Ramos (cell line): Measurements from ENCODE around the gene BTD.

Experiments used
- in situ Hi-C: fragments of 300-500 bp; cut with MboI; formaldehyde crosslinking; loops from one replicate; pipeline ENCODE4 v1.14.3; 2022; ENCODE audit warnings: low sequenced_read_pairs; ENCODE audit not compliant: unreplicated experiment

Gene BTD

DNA sequence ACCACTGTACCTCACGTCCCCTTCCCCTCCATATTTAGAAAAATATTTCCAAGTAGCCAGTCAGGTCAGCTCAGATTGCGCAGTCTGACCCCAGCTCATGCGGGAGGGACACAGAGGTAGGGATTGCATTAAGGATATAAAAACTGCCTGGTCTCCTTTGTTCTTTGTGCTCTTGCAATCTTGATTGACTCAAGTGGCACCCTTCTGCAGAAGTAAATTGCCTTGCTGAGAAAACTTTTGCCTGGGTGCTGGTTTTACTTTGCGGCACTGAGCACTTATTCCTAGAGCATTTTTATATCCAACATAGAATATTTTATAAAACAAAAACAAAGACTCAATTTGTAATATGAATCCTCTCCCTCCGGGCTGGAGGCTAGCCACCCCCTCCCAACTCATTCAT, 54.8 kb downstream of the BTD start:
- in situ Hi-C loops: no loop called here

DNA sequence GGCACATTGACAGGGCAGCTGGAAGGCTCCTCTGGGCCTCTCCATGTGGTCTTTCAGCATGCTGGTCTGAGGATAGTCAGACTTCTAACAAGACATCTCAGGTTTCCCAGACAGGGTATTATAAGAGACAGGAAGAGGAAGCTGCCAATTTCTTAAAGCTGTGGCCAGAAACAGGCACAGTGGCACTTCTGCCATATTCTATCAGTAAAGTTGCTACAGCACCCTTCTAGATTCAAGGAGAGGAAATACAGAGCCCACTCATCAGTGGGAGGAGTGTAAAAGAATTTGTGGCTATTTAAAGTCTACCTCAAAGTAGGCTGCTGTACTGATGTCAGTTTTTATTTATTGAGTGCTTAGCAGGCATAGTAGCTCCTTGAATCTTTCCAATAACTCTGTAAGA, 55.5 kb downstream of the BTD start:
- in situ Hi-C loops: no loop called here

DNA sequence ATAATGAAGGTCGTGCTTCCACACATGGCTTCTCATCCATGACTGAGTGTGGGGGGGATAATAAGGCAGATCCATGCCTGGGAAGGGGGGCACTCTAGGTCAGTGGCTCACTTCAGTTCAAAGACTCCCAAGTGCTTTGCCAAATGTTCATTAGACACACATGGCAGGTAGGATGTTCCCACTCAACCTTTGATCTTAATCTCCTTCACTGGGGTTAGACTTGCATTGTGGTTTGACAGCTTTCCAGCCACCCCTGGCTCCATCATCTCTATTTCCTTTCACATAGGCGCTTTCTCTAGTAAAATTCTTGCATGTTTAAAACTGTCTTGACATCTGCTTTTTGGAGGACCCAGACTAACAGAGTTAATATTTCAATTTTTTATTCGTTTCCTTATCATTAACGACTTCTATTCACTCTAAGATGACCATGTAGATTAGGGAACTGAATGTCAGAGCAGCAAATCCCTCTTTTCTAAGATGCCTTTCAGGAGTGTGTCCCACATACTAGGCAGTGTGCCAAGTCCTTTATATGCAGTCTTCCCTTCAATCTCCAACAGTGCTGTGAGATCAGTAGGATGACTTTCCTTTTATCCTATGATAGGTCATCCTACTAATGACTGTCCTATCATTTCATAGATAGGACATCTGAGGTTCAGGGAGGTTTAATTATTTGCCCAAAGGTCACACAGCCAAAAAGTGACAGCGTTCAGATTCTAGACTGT, 57.9 kb downstream of the BTD start:
- in situ Hi-C loops: no loop called here

DNA sequence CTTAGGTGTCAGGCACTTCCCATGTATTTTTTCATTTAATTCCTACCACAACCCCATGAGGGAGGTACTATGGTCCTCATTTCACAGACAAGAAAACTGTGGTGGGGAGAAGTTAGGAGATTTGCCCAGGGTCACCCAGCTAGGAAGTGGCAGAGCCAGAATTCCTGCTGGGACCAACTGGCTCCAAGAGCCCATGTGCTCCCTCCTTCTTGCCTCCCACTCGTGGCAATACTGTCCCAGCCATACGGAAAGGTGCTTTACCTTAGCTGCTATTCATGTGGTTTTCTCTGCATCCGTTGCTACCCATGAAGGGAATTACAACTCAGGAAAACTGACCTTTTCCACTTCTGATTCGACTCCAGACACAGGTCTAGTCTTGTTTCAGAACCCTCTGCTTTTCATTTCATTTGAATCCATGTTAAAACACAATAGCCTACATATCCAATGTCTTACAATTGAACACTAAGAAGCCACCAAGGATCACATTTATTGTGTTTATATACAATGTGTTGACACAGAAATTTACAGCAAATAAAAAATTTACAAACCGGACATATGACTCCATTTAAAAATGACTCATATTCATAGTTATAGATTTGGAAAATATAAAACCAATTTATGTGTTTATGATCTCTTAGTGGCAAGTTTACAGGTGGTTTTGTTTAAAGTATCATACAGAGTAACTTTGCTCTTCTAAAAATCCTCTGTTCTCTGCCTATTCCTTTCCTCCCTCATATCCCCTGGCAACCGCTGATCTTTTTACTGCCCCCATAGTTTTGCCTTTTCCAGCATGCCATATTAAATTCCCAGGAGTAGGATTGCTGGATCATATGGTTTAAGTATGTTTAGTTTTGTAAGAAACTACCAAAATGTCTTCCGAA, 58.8 kb downstream of the BTD start:
- in situ Hi-C loops: no loop called here

DNA sequence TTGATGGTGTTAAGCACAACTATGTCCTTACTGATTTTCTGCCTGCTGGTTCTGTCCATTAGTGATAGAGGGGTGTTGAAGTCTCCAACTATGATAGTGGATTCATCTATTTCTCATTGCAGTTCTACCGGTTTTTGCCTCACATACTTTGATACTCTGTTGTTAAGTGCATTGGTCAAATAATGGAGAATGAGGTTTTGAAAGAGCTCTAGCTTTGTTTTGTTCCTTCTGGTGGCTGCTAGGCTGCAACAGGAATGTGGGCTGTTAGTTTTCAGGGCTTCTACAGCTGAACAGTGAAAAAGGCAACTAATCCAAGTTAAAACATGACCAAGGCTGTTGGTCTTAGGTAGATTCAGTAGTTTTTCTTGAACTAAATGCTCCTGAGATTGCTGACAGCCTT, 62.6 kb downstream of the BTD start:
- in situ Hi-C loops: no loop called here

DNA sequence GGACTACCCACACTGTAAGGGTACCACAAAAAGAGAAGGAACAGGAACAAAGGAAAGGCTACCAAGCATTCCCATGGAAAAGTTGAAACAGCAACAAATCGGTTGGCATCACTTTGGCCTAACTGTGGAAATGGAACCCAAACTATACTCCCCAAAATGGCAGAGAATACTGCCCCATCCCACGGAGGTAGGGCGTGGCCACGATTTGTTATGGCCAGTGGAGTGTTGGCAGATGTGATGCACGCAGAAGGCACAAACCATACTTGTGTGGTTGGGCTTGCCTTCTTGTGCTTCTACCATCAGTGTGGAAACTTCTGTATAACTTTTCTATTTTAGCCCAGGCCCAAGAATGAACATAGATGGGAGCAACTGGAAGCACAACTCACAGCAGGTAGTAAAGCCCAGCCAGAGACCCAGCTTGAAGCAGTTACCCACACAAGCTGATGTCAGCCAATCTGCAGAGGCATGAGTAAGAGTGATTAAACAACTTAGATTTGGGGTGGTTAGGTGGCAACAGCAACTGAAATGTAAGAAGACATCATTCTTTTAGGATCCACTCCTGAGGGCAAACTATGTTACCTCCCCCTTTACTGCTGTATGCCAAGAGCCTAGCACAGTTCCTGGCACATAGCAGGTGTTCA, 64.1 kb downstream of the BTD start:
- in situ Hi-C loops: no loop called here

DNA sequence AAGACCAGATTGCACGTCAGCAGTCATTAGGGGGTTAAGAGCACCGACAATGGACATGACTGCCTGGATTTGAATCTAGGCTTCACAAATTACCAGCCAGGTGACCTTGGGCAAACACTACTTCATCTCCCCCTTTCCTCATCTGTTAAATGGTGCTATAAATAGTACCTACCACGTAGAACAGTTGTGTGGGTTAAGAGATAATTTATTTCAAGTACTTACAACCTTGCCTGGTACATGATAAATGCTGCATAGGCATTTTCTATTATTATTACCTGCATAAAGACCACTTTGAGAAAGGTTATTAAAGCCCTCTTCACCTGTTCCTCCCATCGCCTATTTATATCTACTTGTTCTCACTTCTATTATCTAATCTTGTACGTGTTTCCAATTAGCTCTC, 64.7 kb downstream of the BTD start:
- in situ Hi-C loops: no loop called here

DNA sequence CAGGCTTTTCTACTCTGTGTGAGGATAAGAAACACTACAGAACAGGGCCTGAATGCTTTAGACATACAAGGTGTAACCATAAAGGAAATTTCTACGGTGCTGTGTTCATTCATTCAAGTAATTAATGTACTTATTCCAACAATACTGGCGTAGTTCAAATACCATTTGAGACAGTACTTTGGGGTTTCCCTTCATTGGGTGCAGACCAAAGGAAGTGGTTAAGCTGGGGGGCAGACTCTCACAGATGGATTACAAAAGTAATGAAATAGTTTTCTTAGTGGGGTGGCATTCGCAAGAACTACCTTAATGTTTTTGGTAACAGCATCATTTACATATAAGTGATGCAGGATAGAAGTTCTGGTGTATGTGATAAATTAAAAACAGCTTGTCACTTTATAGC, 65.9 kb downstream of the BTD start:
- in situ Hi-C loops: no loop called here

DNA sequence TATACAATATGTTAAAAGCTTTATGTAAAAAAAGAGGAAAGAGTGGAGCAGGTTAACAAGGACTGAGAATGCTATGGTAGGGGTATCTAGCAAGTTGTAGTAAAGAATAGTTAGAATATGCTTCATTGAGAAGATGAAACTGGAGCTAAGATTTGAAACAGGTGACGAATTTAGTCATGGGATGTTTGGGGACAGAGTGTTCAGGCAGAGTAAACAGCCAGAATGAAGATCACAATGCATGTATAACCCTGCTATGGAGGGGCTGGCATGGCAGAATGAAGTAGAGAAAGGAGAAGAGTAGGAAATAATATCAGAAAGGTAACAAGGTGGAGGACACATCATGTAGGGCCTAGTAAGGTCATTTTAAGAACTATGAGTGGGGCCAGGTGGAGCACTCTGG, 72.0 kb downstream of the BTD start:
- in situ Hi-C loops: no loop called here

DNA sequence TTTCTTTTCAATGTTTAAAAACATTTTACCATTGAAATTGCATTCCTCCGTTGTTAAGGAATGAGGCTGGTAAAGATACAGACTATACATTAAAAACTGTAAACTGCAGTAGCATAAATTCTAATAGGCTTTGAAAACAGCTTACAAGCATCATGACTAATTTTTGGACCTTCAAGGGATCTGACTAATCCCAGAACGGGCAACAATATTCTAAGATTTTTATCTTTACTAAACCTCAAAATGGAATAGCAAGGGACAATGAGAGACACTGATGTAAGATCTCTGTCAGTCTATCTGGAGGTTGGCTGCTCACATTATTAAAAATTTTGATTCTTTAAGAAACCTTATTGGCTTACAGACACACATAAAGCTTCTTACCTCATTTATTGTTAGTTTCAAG, 74.7 kb downstream of the BTD start:
- in situ Hi-C loops: no loop called here

DNA sequence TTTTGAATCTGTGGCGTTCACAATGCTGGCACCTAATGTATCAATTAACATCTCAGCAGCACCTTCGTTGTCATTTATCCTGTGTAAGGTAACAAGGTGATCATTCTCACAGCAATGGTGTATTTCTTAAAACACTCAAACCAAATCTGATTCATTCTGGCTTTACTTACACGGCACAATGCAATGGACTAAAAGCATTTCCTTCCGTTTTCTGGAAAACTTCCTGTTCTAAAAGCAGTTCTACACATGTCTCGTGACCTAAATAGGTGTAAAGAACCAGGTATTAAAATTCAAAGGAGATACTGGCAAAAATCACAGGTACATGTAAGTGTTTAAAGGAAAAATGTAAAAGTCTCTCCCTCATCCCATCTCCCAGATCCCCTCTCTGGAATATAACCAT, 77.8 kb downstream of the BTD start:
- in situ Hi-C loops: no loop called here

DNA sequence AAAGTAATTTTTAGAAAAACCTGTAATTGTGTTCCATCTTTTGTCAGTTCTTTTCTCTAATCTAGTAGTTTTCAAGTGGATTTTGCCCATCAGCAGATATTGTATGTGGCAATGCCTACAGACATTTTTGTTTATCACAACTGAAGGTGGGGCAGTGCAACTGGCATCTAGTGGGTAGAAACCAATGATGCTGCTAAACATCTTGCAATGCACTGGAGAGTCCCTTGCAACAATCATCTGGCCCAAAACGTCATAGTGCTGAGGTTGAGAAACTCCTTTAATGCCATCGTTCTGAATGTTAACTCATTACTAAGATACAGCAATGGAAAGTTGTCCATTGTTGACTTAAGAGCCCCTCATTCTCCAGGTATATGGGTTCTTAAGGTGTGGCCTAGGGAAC, 80.1 kb downstream of the BTD start:
- in situ Hi-C loops: no loop called here

DNA sequence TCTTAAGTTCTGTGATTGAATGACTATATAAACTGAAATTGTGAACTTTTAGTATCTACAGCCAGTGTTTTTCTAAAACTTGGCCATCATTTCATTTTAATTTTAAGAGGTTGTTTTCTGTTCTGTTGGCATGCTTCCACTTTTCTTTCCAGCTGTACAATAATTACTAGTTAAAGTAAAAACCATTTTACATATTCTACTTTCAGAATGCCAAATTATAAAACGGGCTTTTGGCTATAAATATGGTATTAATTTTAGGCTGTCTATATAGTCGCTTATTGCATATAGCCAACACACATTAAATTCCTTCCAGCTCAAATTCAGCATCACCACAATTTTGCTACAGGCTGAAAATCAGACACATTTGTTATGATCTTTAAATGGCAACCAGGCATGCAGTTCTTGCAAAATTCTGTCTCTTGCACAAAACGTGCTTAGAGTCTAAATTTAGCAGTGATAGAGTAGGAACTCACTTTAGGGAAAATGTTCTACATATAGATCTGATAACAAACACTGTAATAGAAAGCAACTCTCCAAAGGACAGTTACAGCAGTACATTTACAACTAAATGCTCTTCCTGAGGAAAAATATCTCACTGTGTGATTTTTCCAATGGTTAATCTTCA, 81.1 kb downstream of the BTD start:
- in situ Hi-C loops: no loop called here

DNA sequence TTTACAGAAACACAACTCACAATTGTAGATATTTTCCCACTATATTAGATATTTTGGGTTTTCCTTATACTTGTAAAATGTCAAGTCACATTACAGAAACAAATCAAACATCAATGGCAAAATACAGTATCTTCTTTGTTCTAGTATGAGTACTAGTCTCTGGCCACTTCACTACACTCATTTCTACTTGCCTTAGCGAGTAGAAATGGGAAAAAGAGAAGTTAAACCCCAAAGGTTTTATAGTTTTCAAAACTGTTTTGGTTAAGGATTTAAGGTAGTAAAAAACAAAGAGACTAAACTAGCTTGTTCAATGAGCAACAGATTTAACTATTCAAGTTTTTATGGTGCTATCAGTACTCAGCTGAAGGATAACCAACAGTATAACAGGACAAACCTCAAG, 81.7 kb downstream of the BTD start:
- in situ Hi-C loops: no loop called here

DNA sequence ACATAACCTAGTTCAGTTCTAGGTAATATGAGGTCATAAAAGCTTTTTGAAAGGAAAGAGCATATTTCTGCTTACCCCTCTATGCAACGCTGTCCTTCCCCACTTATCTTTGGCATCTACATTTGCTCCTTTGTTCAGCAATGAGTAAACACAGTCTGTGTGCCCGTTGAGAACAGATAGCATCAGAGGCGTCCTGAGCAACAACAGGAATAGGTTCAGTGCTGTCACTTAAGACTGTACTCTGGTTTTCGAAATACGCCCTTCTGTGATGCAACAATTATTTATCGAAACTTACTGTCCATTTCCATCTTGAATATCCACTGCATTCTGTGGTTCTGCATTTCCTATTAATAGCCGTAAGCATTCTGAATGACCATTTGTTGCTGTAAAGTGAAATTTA, 84.4 kb downstream of the BTD start:
- in situ Hi-C loops: no loop called here

DNA sequence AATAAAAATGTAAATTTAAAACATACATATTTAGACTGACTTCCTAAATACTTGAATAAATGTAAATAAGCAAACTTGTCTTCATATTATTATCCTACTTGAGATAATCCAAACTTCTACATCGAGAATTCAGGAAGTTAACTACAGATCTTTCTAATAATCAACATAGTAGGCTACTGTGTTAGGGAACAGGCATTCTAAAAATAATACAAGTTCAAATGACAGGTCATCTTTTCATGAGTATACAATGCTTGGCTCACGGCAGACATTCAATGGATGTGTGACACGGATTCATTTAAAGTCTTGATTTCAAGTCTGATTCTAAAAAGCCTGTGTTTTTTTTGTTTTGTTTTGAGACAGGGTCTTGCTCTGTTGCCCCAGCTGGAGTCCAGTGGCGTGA, 88.7 kb downstream of the BTD start:
- in situ Hi-C loops: no loop called here

DNA sequence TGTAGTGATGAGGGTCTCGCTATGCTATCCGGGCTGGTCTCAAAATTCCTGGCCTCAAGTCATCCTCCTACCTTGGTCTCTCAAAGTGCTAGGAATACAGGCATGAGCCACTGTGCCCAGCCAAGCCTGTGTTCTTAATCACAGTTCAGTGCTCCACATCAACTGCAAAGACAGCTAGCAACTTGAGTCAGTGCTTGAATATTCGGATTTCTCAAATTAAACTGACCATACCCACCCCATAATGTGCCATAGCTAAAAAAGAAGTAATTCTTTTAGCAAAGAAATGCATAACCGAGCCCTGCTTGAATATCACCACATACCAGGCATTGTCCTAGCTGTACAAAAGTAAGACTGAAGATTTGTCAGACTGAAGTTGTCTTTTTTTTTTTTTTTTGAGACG, 89.2 kb downstream of the BTD start:
- in situ Hi-C loops: no loop called here

DNA sequence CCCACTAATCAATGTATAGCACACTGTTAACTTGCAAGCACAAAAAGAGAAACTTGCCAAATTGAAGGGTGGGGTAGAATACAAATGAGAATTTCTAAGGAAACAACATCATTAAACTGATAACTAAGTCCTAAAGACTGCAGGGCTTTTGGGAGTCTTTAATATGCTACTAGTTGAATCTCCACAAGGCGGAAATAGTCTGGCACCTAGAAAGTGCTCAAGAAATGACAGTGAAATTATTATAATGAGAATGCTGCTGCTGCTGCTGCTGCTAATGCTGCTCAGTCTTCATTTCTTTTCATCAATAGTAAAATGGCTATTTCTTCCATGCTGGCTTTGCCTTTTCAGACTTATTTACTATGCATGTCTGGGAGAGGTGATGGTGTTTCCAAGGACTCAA, 91.8 kb downstream of the BTD start:
- in situ Hi-C loops: no loop called here

DNA sequence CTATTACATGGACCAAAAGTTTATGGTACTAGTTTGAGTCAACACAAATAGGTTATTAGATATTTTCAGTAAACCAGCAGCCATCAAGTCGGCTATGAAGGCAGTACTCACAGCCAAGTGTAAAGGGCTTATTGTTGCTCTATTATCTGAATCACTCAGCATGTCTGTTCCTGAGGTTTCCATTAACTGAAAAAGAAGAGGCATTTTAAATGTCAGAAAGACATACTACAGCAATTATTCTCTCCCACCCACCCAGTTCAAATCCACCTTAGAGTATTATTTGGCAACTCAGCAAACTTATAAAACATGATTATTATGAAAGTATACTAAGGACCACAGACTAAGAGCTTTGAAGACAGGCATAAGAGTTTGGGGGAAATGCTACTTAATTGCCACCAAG, 93.1 kb downstream of the BTD start:
- in situ Hi-C loops: no loop called here
